ENCODE measurements around the gene C1orf159.
A peak's percentile ranks its signal among the peaks of the same experiment; 100 is the strongest.
"Not testable (repeated sequence)": the region's sequence is repeated elsewhere in the genome, so short reads cannot be mapped to it uniquely, and the experiment has no call there.

The C1orf159 gene

GRCh38 chr1:1079408-1080121, 36.3 kb downstream of the C1orf159 start:
- no peak for TF ChIP-seq CTCF (IDR thresholded peaks at IDR 0.05)
- H3K27ac ChIP-seq: no peak overlapping the region
- H3K36me3 ChIP-seq: no peaks in the 10 kb centered on the region
- H3K4me3 ChIP-seq (ENCODE audit: low read depth in 1 of 2, low read length in 1 of 2): peak overlapping the region; percentile 8 to 18
- peaks cover 29% of the 10 kb centered on the region for H3K27me3 ChIP-seq
- peaks cover 6 to 8% of the 10 kb centered on the region in 2 experiments for H3K4me1 ChIP-seq (ENCODE audit: control insufficient read depth in 1 of 2, insufficient read depth in 1 of 2, low read depth in 1 of 2, low read length in 1 of 2)
- H3K9me3 ChIP-seq: no peaks in the 10 kb centered on the region

GRCh38 chr1:1077396-1077795, 38.5 kb downstream of the C1orf159 start:
- H3K36me3 ChIP-seq; H3K27ac ChIP-seq; H3K9me3 ChIP-seq; H3K4me3 ChIP-seq (ENCODE audit: low read depth in 1 of 2, low read length in 1 of 2); H3K4me1 ChIP-seq (ENCODE audit: control insufficient read depth in 1 of 2, insufficient read depth in 1 of 2, low read depth in 1 of 2, low read length in 1 of 2): not testable (repeated sequence)
- peaks cover 36% of the 10 kb centered on the region for H3K27me3 ChIP-seq

DNA sequence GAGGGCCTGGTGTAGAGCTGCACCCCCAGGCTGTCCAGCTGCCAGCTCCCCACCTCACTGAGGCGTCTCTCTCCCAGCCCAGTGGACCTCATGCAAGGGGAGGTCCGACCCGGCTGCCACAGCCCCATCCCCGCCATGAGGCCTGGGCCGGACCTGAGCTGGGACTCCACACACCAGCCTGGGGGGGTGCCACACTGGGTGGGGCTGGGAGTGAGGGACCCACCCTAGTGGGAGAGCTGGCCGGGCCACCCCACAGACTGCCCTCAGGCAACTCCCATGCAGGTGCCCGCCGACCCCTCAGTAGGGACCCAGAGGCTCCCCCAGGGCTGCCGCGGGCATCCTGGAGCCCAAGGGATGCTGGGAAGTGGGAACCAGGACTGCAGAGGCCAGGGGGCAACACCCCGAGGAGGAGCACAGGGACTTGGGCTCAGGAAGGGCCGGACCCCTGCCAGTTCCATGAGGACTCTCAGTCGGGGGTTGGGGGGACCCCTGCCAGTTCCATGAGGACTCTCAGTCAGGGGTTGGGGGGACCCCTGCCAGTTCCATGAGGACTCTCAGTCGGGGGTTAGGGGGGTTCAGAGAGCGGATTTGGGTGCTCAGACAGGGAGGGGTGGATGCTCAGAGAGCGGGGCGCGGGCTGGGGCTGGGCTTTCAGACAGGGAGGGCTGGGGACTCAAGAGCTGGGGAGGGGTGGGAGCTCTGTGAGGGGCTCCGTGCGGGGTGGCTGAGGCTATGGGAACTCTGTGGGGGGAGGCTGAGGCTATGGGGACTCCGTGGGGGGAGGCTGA, 40.5 kb downstream of the C1orf159 start:
- no peak overlapping the region for H3K27ac ChIP-seq
- H3K4me1 ChIP-seq (ENCODE audit: control insufficient read depth in 1 of 2, insufficient read depth in 1 of 2, low read depth in 1 of 2, low read length in 1 of 2): peaks cover 6 to 8% of the 10 kb centered on the region in 2 experiments
- no peak overlapping the region for H3K4me3 ChIP-seq (ENCODE audit: low read depth in 1 of 2, low read length in 1 of 2)
- no peaks in the 10 kb centered on the region for H3K36me3 ChIP-seq
- no peak for TF ChIP-seq CTCF (IDR thresholded peaks at IDR 0.05)
- H3K9me3 ChIP-seq: no peaks in the 10 kb centered on the region
- H3K27me3 ChIP-seq: peaks cover 50% of the 10 kb centered on the region

GRCh38 chr1:1074631-1075147, 41.2 kb downstream of the C1orf159 start:
- no peaks in the 10 kb centered on the region for H3K9me3 ChIP-seq
- no peaks in the 10 kb centered on the region for H3K36me3 ChIP-seq
- no peak overlapping the region for H3K4me3 ChIP-seq (ENCODE audit: low read depth in 1 of 2, low read length in 1 of 2)
- TF ChIP-seq CTCF (IDR thresholded peaks at IDR 0.05): no peak
- H3K27ac ChIP-seq: no peak overlapping the region
- peaks cover 50% of the 10 kb centered on the region for H3K27me3 ChIP-seq
- H3K4me1 ChIP-seq (ENCODE audit: control insufficient read depth in 1 of 2, insufficient read depth in 1 of 2, low read depth in 1 of 2, low read length in 1 of 2): peaks cover 4% of the 10 kb centered on the region in 2 experiments

DNA sequence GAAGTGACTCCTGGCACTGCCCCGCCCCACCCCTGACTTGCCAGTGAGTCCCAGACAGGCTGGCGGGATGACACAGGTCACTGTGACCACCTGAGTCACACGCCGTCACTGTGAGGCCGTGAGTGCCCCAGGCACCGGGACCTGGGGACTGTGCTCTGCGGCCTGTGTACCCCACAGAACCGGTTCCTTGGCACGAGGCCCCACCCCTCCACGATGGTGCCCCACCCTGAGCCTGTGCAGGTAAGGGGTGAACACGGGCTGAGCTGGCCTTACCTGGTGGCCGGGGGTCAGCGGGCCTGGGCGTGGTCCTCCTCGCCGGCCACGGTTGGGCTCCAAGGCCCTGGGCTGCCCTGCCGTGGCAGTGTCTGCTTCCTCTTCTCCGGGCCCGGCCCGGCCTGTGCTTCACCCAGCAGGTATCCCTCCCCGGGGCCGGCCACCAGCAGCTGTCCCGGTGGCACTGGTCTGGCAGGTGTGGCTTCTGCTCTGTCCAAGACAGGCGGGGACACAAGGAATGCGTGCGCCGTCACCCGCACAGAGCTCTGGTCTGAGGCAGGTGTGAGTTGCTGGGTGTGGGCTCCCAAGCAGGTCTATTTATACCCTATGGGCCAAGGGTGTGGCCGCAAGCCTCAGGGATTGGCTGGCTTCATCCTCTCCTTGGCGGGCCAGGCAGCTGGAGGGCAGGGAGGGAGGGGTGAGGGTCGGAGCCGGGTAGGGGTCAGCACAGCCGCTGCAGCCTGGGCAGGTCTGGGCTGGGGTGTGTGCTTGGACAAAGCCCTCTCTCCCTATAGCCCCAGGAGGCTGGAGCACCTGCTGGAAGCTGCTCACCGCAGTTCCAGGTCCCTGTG, 41.9 kb downstream of the C1orf159 start, which contains the start of gene RNF223:
TSS of gene RNF223 (minus strand) at position 564 of the 845 bp plus-strand sequence. CDS start 1,740 bp downstream, outside the sequence.
- no peaks in the 10 kb centered on the region for H3K9me3 ChIP-seq
- peaks cover 0 to 6% of the 10 kb centered on the region in 2 experiments for H3K4me1 ChIP-seq (ENCODE audit: control insufficient read depth in 1 of 2, insufficient read depth in 1 of 2, low read depth in 1 of 2, low read length in 1 of 2)
- H3K36me3 ChIP-seq: no peaks in the 10 kb centered on the region
- H3K4me3 ChIP-seq (ENCODE audit: low read depth in 1 of 2, low read length in 1 of 2): no peak within 1 kb of the TSS
- peaks cover 51% of the 10 kb centered on the region for H3K27me3 ChIP-seq
- TF ChIP-seq CTCF (IDR thresholded peaks at IDR 0.05): no peak
- H3K27ac ChIP-seq: no peak within 1 kb of the TSS

Measured in neutrophil (primary cell).